Activated T-helper 2 cell treated with anti-CD3 and anti-CD28 coated beads, Interferon-gamma antibody, Interleukin-2, Interleukin-4, amounts not matched to agents 10 μg/mL and 5 μg/mL and 100 μg/mL, durations not matched to agents 14 hours and 24 hours and 36 hours (primary cell): ENCODE results near the gene TLCD4. TPM values are rescaled to one million over a fixed set of nuclear protein-coding genes. Genes with fewer than 3 reads are reported as not detected.
"Not testable (repeated sequence)": the region's sequence is repeated elsewhere in the genome, so short reads cannot be mapped to it uniquely, and the experiment has no call there.

ENCODE experiments used
- DNase-seq: peaks from one replicate; pipeline ENCODE4 v3.0.0; 2021; ENCODE audit warnings: low spot score
- H3K27ac Mint-ChIP-seq: one replicate; pipeline ENCODE4 v1.8.0; 2021; ENCODE audit warnings: mixed read lengths
- H3K27me3 Mint-ChIP-seq: one replicate; pipeline ENCODE4 v1.8.0; 2021; ENCODE audit warnings: low read depth, mixed read lengths
- H3K36me3 Mint-ChIP-seq: one replicate; pipeline ENCODE4 v1.8.0; 2021; ENCODE audit warnings: low read depth, mixed read lengths
- H3K4me1 Mint-ChIP-seq: one replicate; pipeline ENCODE4 v1.8.0; 2021; ENCODE audit warnings: low read depth, mixed read lengths
- H3K4me3 Mint-ChIP-seq: one replicate; pipeline ENCODE4 v1.8.0; 2021; ENCODE audit warnings: low read depth, mild to moderate bottlenecking, moderate library complexity, mixed read lengths
- H3K9me3 Mint-ChIP-seq: one replicate; pipeline ENCODE4 v1.8.0; 2021; ENCODE audit warnings: mixed read lengths
- intact Hi-C: fragments of 100-400 bp; cut with micrococcal nuclease; formaldehyde crosslinking; loops from one replicate; pipeline ENCODE4 v1.15.1; 2023
- total RNA-seq: library from RNA; stranded (reverse); gene quantifications from 2 replicates; pipeline ENCODE4 v1.2.3, GENCODE V29; 2022

Gene TLCD4
- total RNA-seq, 1 donor from 2014 or later, result not detected

GRCh38 chr1:95084317-95085176 is 32.6 kb upstream of the TLCD4 start:
- Mint-ChIP-seq H3K4me3 (no peak overlapping the region), H3K9me3 (no peaks in the 10 kb centered on the region), H3K4me1 (peaks cover 1% of the 10 kb centered on the region), H3K27me3 (peaks cover 20% of the 10 kb centered on the region), H3K27ac (no peak overlapping the region), H3K36me3 (no peaks in the 10 kb centered on the region)
- intact Hi-C loops, result loop anchor here (1.0 kb wide), 2 partner anchors 11 to 149 kb away; no protein-coding TSS in a partner anchor
- DNase-seq, result no peak

- no peak for DNase-seq
- Mint-ChIP-seq H3K4me3 (no peak overlapping the region), H3K27ac (no peak overlapping the region), H3K9me3 (no peaks in the 10 kb centered on the region), H3K4me1 (peaks cover 1% of the 10 kb centered on the region), H3K36me3 (no peaks in the 10 kb centered on the region), H3K27me3 (peaks cover 23% of the 10 kb centered on the region)
- intact Hi-C loops, result no loop called here
Measured at GRCh38 chr1:95085376-95085775, 31.8 kb upstream of the TLCD4 start.

GRCh38 chr1:95086949-95087533 is 30.1 kb upstream of the TLCD4 start:
- H3K9me3 Mint-ChIP-seq, result no peaks in the 10 kb centered on the region
- no peak overlapping the region for H3K27ac Mint-ChIP-seq
- peaks cover 23% of the 10 kb centered on the region for H3K27me3 Mint-ChIP-seq
- H3K4me3 Mint-ChIP-seq, result no peak overlapping the region
- no peak for DNase-seq
- peaks cover 1% of the 10 kb centered on the region for H3K4me1 Mint-ChIP-seq
- intact Hi-C loops, result no loop called here
- H3K36me3 Mint-ChIP-seq, result no peaks in the 10 kb centered on the region

GRCh38 chr1:95088303-95088702 is 28.9 kb upstream of the TLCD4 start:
- DNase-seq, result no peak
- Mint-ChIP-seq H3K27ac (no peak overlapping the region), H3K36me3 (no peaks in the 10 kb centered on the region), H3K9me3 (no peaks in the 10 kb centered on the region), H3K4me1 (peaks cover 1% of the 10 kb centered on the region), H3K27me3 (peaks cover 23% of the 10 kb centered on the region), H3K4me3 (no peak overlapping the region)
- intact Hi-C loops, result no loop called here

DNA sequence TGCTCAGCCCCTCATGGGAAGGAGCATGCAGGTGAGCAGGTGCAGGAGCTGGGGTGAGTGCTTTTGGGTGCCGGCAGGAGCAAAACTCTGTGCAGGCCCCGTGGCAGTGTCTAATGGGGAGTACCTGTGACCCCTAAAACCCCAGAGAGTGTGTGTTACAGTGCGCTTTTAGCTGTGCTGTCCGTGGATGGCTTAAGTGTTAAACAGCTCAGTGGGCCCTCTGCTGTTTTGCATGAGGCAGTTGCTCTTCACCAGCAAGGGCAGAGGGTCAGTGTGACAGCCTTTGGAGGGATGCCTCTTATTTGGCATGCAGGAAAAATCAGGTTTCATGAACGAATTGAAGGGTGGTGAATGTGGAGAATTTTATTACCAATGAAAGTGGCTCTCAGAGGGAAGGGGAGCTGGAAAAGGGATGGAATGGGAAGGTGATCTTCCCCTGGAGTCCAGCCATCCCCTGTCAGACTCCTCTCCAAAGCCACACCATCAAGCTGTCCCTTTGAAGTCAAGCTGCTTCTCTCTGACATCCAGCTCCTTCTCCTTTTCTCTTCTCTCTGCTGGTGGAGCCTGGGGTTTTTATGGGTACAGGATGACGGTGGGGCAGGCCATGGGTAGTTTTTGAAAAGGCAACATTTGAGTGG is 27.4 kb upstream of the TLCD4 start:
- Mint-ChIP-seq H3K36me3 (no peaks in the 10 kb centered on the region), H3K27me3 (peaks cover 20% of the 10 kb centered on the region), H3K9me3 (no peaks in the 10 kb centered on the region), H3K4me3 (no peak overlapping the region), H3K4me1 (no peaks in the 10 kb centered on the region), H3K27ac (no peak overlapping the region)
- no peak for DNase-seq
- intact Hi-C loops, result no loop called here

DNA sequence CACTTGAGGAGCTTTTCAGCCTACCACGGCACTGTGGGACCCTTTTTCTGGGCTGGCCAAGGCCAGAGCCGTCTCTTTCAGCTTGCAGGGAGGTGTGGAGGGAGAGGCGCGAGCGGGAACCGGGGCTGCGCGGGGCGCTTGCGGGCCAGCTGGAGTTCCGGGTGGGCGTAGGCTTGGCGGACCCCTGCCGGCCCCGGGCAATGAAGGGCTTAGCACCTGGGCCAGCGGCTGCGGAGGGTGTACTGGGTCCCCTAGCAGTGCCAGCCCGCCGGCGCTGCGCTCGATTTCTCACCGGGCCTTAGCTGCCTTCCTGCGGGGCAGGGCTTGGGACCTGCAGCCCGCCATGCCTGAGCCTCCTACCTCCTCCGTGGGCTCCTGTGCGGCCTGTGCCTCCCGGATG is 25.9 kb upstream of the TLCD4 start:
- intact Hi-C loops, H3K9me3 Mint-ChIP-seq, H3K36me3 Mint-ChIP-seq, DNase-seq, H3K4me3 Mint-ChIP-seq, H3K4me1 Mint-ChIP-seq, H3K27ac Mint-ChIP-seq: not testable (repeated sequence)
- H3K27me3 Mint-ChIP-seq, result peaks cover 19% of the 10 kb centered on the region

- H3K4me1 Mint-ChIP-seq, H3K36me3 Mint-ChIP-seq, intact Hi-C loops, H3K4me3 Mint-ChIP-seq, DNase-seq, H3K27ac Mint-ChIP-seq, H3K9me3 Mint-ChIP-seq: not testable (repeated sequence)
- peaks cover 15% of the 10 kb centered on the region for H3K27me3 Mint-ChIP-seq
Measured at GRCh38 chr1:95092891-95093290, 24.3 kb upstream of the TLCD4 start.

DNA sequence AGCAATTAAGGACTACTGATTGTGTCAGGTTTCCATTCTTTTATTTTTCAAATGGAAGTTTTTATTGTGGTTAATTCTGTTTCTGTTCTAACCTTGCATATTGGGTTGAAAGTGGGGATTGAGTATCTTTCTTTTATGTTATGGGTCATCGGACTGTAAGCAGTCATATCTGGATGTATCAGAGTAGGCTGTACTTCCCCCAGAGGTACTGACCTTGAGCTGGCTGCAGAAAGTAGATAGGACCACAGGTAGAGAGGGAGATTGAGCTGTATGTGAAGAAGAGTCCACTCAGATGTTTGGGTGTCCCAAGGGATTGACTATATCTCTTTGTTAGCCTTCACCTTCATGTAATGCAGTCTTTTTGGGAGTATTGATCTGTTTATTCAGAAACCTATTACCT is 23.9 kb upstream of the TLCD4 start:
- H3K4me3 Mint-ChIP-seq, result no peak overlapping the region
- intact Hi-C loops, result no loop called here
- H3K36me3 Mint-ChIP-seq, result no peaks in the 10 kb centered on the region
- no peak overlapping the region for H3K27ac Mint-ChIP-seq
- no peaks in the 10 kb centered on the region for H3K4me1 Mint-ChIP-seq
- H3K27me3 Mint-ChIP-seq, result peaks cover 13% of the 10 kb centered on the region
- no peaks in the 10 kb centered on the region for H3K9me3 Mint-ChIP-seq
- DNase-seq, result no peak

- intact Hi-C loops, result no loop called here
- H3K4me1 Mint-ChIP-seq, result no peaks in the 10 kb centered on the region
- no peak overlapping the region for H3K4me3 Mint-ChIP-seq
Measured at GRCh38 chr1:95094923-95095322, 22.2 kb upstream of the TLCD4 start.

GRCh38 chr1:95095833-95096217 is 21.3 kb upstream of the TLCD4 start:
- intact Hi-C loops, result no loop called here
- H3K36me3 Mint-ChIP-seq, result no peaks in the 10 kb centered on the region
- no peak overlapping the region for H3K4me3 Mint-ChIP-seq
- no peak for DNase-seq
- H3K9me3 Mint-ChIP-seq, result no peaks in the 10 kb centered on the region
- H3K4me1 Mint-ChIP-seq, result no peaks in the 10 kb centered on the region
- peaks cover 2% of the 10 kb centered on the region for H3K27me3 Mint-ChIP-seq
- H3K27ac Mint-ChIP-seq, result no peak overlapping the region

More at GRCh38 chr1:95094923-95095322, 22.2 kb upstream of the TLCD4 start:
- Mint-ChIP-seq H3K27ac (no peak overlapping the region), H3K36me3 (no peaks in the 10 kb centered on the region), H3K27me3 (peaks cover 5% of the 10 kb centered on the region), H3K9me3 (no peaks in the 10 kb centered on the region)
- DNase-seq, result no peak

DNA sequence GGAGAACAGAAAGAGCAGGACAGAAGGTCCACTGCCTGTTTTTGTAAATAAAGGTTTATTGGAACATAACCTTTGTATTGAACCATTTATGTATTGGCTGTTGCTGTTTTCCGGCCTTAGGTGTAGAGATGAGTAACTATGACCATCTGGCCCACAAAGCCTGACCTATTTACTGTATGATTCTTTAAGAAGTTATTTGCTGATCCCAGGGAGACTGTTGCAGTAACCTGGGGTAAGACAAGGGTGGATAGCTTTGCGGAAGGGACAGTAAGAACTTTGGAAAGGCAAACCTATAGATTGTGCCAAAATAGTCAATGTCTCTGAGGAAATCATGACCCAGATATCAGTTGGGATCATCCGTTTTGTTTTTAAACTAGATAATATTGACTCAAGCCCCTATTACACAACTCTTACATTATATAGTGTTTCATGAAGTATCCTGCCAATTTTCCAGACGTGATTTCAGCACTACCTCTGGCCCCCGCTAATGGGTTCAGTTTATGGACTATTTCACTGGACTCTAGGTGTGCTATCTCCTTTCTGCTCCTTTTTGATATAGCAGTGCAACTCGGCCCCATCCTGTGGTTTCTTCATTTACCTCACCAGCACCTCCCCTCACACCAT is 20.8 kb upstream of the TLCD4 start:
- DNase-seq, result no peak
- Mint-ChIP-seq H3K27ac (no peak overlapping the region), H3K4me3 (no peak overlapping the region), H3K27me3 (peaks cover 2% of the 10 kb centered on the region), H3K36me3 (no peaks in the 10 kb centered on the region), H3K9me3 (no peaks in the 10 kb centered on the region), H3K4me1 (no peaks in the 10 kb centered on the region)
- intact Hi-C loops, result no loop called here

DNA sequence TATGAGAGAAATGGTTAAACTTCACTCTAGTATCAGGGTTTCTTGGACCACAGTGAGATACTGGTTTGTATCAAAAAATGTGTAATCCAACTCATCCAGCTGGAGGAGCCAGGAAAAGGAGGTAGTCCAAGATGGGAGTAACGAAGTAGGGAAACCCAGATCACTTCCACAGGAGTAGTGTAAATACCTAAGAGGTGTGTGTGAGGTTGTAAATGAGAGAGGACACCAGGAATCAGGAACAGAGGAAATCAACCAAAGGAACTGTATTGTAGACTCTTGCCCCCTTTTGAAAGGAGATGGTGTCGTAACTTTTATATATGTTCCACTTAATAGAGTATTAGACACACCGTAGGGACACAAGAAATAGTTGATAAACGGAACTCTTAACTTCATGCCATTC is 19.7 kb upstream of the TLCD4 start:
- Mint-ChIP-seq H3K27me3 (peaks cover 2% of the 10 kb centered on the region), H3K27ac (no peak overlapping the region), H3K4me1 (no peaks in the 10 kb centered on the region), H3K9me3 (no peaks in the 10 kb centered on the region), H3K4me3 (no peak overlapping the region), H3K36me3 (no peaks in the 10 kb centered on the region)
- no peak for DNase-seq
- intact Hi-C loops, result no loop called here

DNA sequence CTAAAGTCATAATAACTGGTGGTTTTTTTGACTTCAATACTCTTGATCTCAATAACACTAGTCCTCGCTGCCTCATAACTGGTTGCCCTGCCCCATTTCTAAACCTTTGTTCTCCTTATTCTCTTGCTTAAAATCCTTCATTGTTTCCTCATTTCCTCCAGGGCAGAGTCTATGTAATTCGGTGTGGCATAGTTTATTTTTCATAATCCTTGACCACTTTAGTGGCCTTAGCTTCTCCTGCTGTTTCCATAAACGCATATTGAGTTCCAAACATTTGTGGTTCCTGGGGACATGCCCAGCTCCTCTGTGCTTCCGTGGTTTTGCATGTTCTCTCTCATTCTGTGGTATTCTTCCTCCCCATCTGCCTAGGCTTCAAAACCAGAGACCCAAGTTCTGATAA is 19.0 kb upstream of the TLCD4 start:
- Mint-ChIP-seq H3K4me1 (no peaks in the 10 kb centered on the region), H3K36me3 (no peaks in the 10 kb centered on the region), H3K9me3 (no peaks in the 10 kb centered on the region), H3K27ac (no peak overlapping the region), H3K4me3 (no peak overlapping the region), H3K27me3 (peaks cover 2% of the 10 kb centered on the region)
- intact Hi-C loops, result no loop called here
- no peak for DNase-seq
